Endometrium (tissue), 2 donors: ENCODE measurements around the gene GIMD1.

Source experiments
- FAIRE-seq: peaks from 2 replicates; lab custom pipeline; 2012; peaks lifted over from hg19 to GRCh38; lab: Jason Lieb, UNC
- donor health status: control.
- donor health status: control.

The GIMD1 gene

GRCh38 chr4:106314960-106315359 is 53.6 kb downstream of the GIMD1 start:
- FAIRE-seq = no peak

- FAIRE-seq = no peak
These were observed 55.5 kb downstream of the GIMD1 start for GRCh38 chr4:106312997-106313522.

DNA sequence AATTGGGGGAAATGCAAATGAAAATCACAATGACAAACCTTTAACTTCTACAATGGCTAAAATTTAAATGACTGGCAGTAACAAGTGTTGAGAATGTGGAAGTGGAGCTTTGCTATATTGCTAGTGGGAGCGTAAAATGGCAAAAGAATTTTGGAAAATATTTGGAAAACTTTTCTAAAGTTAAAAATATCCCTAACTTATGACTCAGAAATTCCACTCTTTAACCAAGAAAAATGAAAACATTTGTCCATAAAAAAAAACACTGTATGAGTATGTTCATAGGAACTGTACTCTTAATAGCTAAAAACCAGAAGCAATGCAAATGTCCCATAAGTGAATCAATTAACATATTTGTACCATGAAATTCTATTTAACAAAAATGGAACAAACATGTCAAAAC is 56.2 kb downstream of the GIMD1 start:
- no peak for FAIRE-seq
